OCI-LY7 (cell line): ENCODE results near the gene UGT1A3. TPM values are rescaled to one million over a fixed set of nuclear protein-coding genes. Genes with fewer than 3 reads are reported as not detected.

Source experiments
- BruUV-seq: library from RNA; stranded (reverse); fragments of 400-500 nt; replicated peaks from 2 replicates; lab custom pipeline; 2021; lab: Mats Ljungman, UMichigan
- CTCF ChIA-PET: fragments of 300-600 bp; sonication (Branson Sonifier 250); formaldehyde crosslinking; loops from one replicate; lab custom pipeline; 2022; ENCODE audit warnings: antibody characterized with exemption; ENCODE audit not compliant: unreplicated experiment; lab: Charles Lee
- POLR2A ChIA-PET: fragments of 300-600 bp; sonication (Branson Sonifier 250); formaldehyde crosslinking; loops from one replicate; lab custom pipeline; 2022; ENCODE audit warnings: antibody characterized with exemption; lab: Charles Lee
- DNase-seq: peaks from one replicate; pipeline ENCODE4 v3.0.0-alpha.2; 2015; ENCODE audit warnings: low spot score
- H2AFZ ChIP-seq: fragments of 200-600 bp; sonication (generic), shearing (Covaris generic); 2 replicates; pipeline ENCODE4 v1.6.1; 2014; ENCODE audit warnings: mild to moderate bottlenecking, antibody characterized with exemption, low read length, moderate library complexity
- H3K27ac ChIP-seq: fragments of 200-600 bp; sonication (generic); 2 replicates; pipeline ENCODE4 v1.5.1; 2014; ENCODE audit warnings: mixed run types, low read depth, mild to moderate bottlenecking, moderate library complexity, low read length, inconsistent platforms; ENCODE audit not compliant: poor library complexity, severe bottlenecking
- H3K36me3 ChIP-seq: fragments of 200-600 bp; sonication (generic); 2 replicates; pipeline ENCODE4 v1.6.1; 2014; ENCODE audit warnings: mild to moderate bottlenecking, antibody characterized with exemption, low read length, moderate library complexity, mixed read lengths; ENCODE audit not compliant: insufficient read depth
- H3K4me1 ChIP-seq: fragments of 200-600 bp; sonication (generic); 2 replicates; pipeline ENCODE4 v1.5.1; 2014; ENCODE audit warnings: mild to moderate bottlenecking, low read length; ENCODE audit not compliant: insufficient read depth, poor library complexity, severe bottlenecking
- H3K4me2 ChIP-seq: fragments of 200-600 bp; sonication (generic); 2 replicates; pipeline ENCODE4 v1.6.1; 2014; ENCODE audit warnings: mild to moderate bottlenecking, low read length
- H3K4me3 ChIP-seq: fragments of 200-600 bp; sonication (generic); 2 replicates; pipeline ENCODE4 v1.5.1; 2014; ENCODE audit warnings: mild to moderate bottlenecking, low read depth, low read length; ENCODE audit not compliant: poor library complexity, severe bottlenecking
- H3K79me2 ChIP-seq: fragments of 200-600 bp; sonication (generic); 2 replicates; pipeline ENCODE4 v1.6.1; 2016; ENCODE audit warnings: low read depth, mild to moderate bottlenecking, low read length, moderate library complexity, mixed read lengths; ENCODE audit not compliant: insufficient read depth
- H3K9me2 ChIP-seq: fragments of 200-600 bp; sonication (generic); 2 replicates; pipeline ENCODE4 v1.6.1; 2016; ENCODE audit warnings: mild to moderate bottlenecking, low read length, mixed read lengths; ENCODE audit not compliant: insufficient read depth
- H3K9me3 ChIP-seq: fragments of 200-600 bp; sonication (generic); 2 replicates; pipeline ENCODE4 v1.6.1; 2014; ENCODE audit warnings: mild to moderate bottlenecking, mixed run types, low read length, mixed read lengths
- H4K20me1 ChIP-seq: fragments of 200-600 bp; sonication (generic); 2 replicates; pipeline ENCODE4 v1.6.1; 2014; ENCODE audit warnings: mild to moderate bottlenecking, antibody characterized with exemption, low read length, moderate library complexity, mixed read lengths; ENCODE audit not compliant: insufficient read depth
- EZH2phosphoT487 ChIP-seq: fragments of 200-600 bp; sonication (generic); IDR thresholded peaks from 2 replicates; pipeline ENCODE4 v1.6.1; 2018; ENCODE audit warnings: low read depth, borderline replicate concordance, mild to moderate bottlenecking, mixed run types, antibody characterized with exemption, low read length, moderate library complexity, mixed read lengths
- intact Hi-C: fragments of 100-400 bp; cut with micrococcal nuclease; formaldehyde crosslinking; loops from one replicate; pipeline ENCODE4 v1.10.0; 2022; ENCODE audit not compliant: unreplicated experiment
- total RNA-seq, 2 experiments: library from RNA; depleted of rRNA in 1 of 2; stranded (reverse); fragments of >200 nt in 1 of 2; shearing (Covaris generic) in 1 of 2; gene quantifications; 2 replicates each; pipeline ENCODE4 v1.2.3, GENCODE V29; 2014 to 2022
- TF ChIP-seq, protein P1 (sequence below): fragments of 200-600 bp; sonication (generic); conservative IDR thresholded peaks from 2 replicates; pipeline ENCODE4 v1.5.1; 2014; ENCODE audit warnings: mild to moderate bottlenecking, antibody characterized with exemption, low read length, moderate library complexity, mixed read lengths

UGT1A3 gene
- total RNA-seq, 2 experiments from 2014 or later = not detected

DNA sequence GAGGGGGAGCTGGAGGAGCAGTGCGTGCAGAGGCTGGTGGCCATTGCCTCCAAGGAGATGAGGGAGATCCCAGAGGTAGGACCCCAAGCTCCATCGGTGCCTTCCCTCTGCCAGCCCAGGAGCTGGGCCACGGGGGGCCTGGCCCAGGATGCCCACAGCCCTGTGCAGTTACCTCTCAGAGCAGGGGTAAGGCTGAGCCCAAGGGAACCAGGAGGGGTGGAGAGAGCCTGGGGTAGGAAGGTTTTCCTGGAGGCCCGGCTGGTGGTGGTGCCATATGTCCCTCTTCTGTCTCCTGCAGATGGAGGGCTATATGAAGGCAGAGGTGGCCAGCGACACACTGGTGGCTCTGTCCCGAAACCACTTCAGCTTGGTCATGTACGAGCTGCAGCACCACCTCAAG is 60.7 kb downstream of the UGT1A3 start:
- Histone ChIP-seq H3K4me2 (no peak overlapping the region), H2AFZ (no peak overlapping the region), H3K9me3 (no peaks in the 10 kb centered on the region), H3K36me3 (no peaks in the 10 kb centered on the region), H3K27ac (no peak overlapping the region), H4K20me1 (no peaks in the 10 kb centered on the region), H3K4me3 (no peak overlapping the region), H3K4me1 (no peaks in the 10 kb centered on the region), H3K79me2 (no peaks in the 10 kb centered on the region), H3K9me2 (no peaks in the 10 kb centered on the region)
- intact Hi-C loops = no loop called here
- BruUV-seq = no TSS peak
- CTCF ChIA-PET = no interaction called here
- TF ChIP-seq EZH2phosphoT487 = no peak
- TF ChIP-seq, protein P1, sequence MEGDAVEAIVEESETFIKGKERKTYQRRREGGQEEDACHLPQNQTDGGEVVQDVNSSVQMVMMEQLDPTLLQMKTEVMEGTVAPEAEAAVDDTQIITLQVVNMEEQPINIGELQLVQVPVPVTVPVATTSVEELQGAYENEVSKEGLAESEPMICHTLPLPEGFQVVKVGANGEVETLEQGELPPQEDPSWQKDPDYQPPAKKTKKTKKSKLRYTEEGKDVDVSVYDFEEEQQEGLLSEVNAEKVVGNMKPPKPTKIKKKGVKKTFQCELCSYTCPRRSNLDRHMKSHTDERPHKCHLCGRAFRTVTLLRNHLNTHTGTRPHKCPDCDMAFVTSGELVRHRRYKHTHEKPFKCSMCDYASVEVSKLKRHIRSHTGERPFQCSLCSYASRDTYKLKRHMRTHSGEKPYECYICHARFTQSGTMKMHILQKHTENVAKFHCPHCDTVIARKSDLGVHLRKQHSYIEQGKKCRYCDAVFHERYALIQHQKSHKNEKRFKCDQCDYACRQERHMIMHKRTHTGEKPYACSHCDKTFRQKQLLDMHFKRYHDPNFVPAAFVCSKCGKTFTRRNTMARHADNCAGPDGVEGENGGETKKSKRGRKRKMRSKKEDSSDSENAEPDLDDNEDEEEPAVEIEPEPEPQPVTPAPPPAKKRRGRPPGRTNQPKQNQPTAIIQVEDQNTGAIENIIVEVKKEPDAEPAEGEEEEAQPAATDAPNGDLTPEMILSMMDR = no peak
- DNase-seq = no peak
- POLR2A ChIA-PET = interaction anchor here (0.7 kb wide), 1 partner anchor 8 kb away, joined by 3 read pairs; no protein-coding TSS in a partner anchor

DNA sequence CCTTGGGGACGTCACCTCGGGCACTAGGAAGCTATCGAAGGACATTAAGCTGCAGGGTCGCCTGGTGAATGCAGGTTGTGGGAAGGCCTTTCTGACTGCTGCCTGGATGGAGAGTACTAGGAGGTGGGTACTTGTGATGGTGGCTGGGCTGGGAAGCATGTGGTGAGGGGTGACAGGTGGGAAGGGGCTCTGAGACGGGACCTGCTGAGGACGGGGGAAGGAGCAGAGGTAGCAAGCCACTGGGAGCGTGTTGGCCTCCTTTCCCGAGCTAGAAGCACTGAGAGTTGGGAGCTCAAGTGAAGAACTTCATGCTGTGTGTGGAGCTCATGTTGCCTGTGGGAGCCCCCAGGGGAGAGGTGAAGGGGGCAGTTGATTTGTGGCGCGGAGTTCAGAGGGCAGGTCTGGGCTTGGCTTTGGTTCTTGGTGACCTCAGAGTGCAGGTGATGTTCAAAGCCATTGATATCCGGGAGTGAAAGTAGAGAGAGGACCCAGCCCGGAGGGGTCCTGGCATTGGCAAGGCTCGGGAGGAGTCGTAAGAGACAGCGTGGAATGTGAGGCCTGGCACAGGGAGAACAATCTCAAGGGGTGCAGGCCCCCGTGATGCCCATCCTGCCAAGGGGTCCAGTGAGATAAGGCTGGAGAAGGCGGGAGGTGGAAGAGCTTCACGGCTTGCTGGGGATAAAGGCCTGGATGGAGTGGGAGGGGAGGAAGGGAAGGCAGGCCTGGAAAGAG is 62.5 kb downstream of the UGT1A3 start:
- TF ChIP-seq EZH2phosphoT487 = no peak
- TF ChIP-seq, protein P1 = no peak
- no peaks in the 10 kb centered on the region for H4K20me1 ChIP-seq
- no peaks in the 10 kb centered on the region for H3K4me1 ChIP-seq
- H3K4me3 ChIP-seq = no peak overlapping the region
- no peaks in the 10 kb centered on the region for H3K9me3 ChIP-seq
- no TSS peak for BruUV-seq
- ChIA-PET POLR2A (interaction anchor here (0.5 to 1.3 kb wide), 3 partner anchors 10 to 271 kb away, joined by 3 read pairs; no protein-coding TSS in a partner anchor), CTCF (no interaction called here)
- H3K4me2 ChIP-seq = no peak overlapping the region
- no peak for DNase-seq
- H3K36me3 ChIP-seq = no peaks in the 10 kb centered on the region
- H3K79me2 ChIP-seq = no peaks in the 10 kb centered on the region
- H3K9me2 ChIP-seq = no peaks in the 10 kb centered on the region
- no peak overlapping the region for H2AFZ ChIP-seq
- intact Hi-C loops = no loop called here
- no peak overlapping the region for H3K27ac ChIP-seq

DNA sequence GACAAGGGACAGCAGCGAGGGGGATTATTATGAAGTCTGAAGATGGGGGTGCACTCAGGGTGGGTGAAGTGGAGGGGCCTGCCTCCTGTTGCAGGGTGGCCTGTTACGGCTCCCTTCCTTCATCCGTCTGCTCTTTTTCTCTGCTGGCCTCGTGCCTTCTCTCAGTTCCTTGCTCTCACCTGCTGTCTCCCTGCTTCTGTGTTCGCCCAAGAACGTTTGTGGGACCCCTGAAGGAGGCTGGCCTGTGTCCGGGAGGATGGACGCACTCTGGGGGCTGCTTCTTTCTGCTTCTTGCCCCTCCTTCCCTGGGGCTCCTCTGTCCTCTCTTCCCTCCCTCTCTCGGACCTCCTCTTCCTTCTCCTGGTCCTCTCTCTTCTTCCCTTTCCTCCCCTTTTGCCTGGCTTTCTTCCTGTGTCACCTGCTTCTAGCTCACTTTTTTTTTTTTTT is 63.1 kb downstream of the UGT1A3 start:
- Histone ChIP-seq H3K4me2 (no peak overlapping the region), H3K79me2 (no peaks in the 10 kb centered on the region), H3K9me3 (no peaks in the 10 kb centered on the region), H3K27ac (no peak overlapping the region), H4K20me1 (no peaks in the 10 kb centered on the region), H3K4me3 (no peak overlapping the region), H3K36me3 (no peaks in the 10 kb centered on the region), H3K9me2 (no peaks in the 10 kb centered on the region), H3K4me1 (no peaks in the 10 kb centered on the region), H2AFZ (no peak overlapping the region)
- intact Hi-C loops = no loop called here
- POLR2A ChIA-PET = interaction anchor here (0.5 to 1.3 kb wide), 3 partner anchors 9 to 270 kb away, joined by 3 read pairs; no protein-coding TSS in a partner anchor
- DNase-seq = no peak
- no TSS peak for BruUV-seq
- CTCF ChIA-PET = no interaction called here
- TF ChIP-seq, protein P1 = no peak
- no peak for TF ChIP-seq EZH2phosphoT487
